Left colon (tissue), 2 donors: ENCODE measurements around the gene GPR32. TPM values are rescaled to one million over a fixed set of nuclear protein-coding genes. Genes with fewer than 3 reads are reported as not detected.
A peak's percentile ranks its signal among the peaks of the same experiment; 100 is the strongest.
"Not testable (repeated sequence)": the region's sequence is repeated elsewhere in the genome, so short reads cannot be mapped to it uniquely, and the experiment has no call there.

ENCODE experiments used
- ATAC-seq: fragments of 200-7000 bp; cut with Tn5 transposase; one replicate; pipeline ENCODE4 v1.9.1; 2020; ENCODE audit warnings: mild to moderate bottlenecking, moderate library complexity
- DNase-seq, 2 donors: peaks; one replicate each; pipeline ENCODE4 v3.0.0-alpha.2; 2020
- intact Hi-C, 2 donors: fragments of 100-400 bp; cut with DNase I in 1 of 2; cut with micrococcal nuclease in 1 of 2; formaldehyde crosslinking; loops; one replicate each; pipeline versions ENCODE4 v1.11.2 to v1.14.0; 2022; cut with DNase I, micrococcal nuclease
- total RNA-seq, 2 donors: library from RNA; stranded (reverse); fragmentation: NEBNext Ultra II Directional; extraction: Animal tissue kit (Norgen Biotek cat#: 25700); gene quantifications; one replicate each; pipeline ENCODE4 v1.2.1, GENCODE V29; 2021
- donor health status: DM: no; HTN: no; CAD: no.
- donor health status: DM: yes; HTN: yes; CAD: no.

GPR32 gene
- total RNA-seq, 2 donors from 2014 or later, result not detected

DNA sequence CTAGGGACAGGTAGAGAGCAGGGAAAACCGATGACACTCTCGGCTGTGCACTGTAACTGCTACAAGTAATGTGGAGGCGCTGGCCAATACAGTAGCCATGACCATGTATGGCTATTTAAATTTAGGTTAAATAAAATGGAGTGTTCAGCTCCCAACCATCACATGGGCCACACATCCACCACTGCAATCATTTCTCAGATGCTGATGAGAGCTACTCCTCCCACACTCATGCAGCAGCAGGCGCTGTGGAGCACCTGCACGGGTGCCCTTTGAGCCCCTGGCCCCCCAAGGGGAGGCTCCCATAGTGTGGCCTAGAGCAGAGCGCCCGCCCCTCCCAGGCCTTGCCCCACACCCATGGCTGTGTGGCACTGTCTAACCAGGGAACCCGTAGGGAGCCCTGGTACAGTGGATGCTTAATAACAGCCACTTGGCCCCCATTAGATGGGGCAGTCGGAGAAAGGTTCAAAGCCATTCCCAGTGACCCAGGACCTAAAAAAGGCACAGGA lies 25.9 kb downstream of the GPR32 start:
- intact Hi-C loops, result no loop called here
- DNase-seq (no peak), ATAC-seq (no peak)

DNA sequence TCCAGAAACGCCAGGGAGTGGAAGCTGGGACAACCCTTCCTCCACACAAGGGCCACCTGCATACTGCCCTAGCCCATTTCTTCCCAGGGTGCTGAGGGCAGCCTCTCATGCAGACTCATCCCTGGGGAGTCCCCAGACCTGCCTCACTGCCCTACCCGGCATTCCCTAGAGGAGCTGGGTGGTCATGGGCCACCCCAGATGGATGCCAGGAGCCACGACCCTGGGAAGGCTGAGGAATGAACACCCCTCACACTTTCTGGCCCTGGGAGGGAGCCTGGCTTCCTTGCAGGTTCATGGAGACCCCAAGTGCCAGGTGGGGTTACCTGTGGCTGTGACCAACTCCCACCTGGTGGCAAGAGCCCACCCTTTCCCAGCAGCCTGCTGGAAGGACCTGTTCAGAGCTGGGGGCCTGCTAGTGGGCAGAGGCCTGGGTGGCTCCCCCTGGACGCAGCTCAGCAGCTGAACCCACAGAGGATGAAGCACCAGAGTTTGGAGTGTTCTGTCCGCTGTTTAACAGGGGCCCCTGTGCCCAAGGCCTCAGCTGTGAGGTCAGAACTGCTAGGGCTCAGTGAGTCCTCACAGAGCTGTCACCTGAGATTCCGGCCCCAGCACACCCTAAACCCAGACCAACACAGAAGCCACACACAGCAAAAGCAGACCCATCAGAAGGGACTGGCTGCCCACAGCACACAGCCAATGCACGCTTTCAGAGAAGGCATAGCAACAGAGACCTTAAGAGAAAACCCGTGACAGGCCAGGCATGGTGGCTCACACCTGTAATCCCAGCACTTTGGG lies 26.6 kb downstream of the GPR32 start:
- ATAC-seq (no peak), DNase-seq (no peak)
- intact Hi-C loops, result no loop called here

DNA sequence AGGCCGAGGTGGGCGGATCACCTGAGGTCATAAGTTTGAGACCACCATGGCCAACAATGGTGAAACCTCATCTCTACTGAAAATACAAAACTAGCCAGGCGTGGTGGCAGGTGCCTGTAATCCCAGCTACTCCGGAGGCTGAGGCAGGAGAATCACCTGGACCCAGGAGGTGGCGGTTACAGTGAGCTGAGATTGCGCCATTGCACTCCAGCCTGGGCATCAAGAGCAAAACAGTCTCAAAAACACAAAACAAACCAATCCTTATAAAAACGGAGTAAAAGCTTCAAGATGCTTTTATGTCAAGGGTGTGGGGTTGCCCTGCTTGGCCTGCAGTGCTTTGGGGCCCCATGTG lies 27.1 kb downstream of the GPR32 start:
- intact Hi-C loops, result no loop called here
- ATAC-seq, result no peak
- no peak for DNase-seq

DNA sequence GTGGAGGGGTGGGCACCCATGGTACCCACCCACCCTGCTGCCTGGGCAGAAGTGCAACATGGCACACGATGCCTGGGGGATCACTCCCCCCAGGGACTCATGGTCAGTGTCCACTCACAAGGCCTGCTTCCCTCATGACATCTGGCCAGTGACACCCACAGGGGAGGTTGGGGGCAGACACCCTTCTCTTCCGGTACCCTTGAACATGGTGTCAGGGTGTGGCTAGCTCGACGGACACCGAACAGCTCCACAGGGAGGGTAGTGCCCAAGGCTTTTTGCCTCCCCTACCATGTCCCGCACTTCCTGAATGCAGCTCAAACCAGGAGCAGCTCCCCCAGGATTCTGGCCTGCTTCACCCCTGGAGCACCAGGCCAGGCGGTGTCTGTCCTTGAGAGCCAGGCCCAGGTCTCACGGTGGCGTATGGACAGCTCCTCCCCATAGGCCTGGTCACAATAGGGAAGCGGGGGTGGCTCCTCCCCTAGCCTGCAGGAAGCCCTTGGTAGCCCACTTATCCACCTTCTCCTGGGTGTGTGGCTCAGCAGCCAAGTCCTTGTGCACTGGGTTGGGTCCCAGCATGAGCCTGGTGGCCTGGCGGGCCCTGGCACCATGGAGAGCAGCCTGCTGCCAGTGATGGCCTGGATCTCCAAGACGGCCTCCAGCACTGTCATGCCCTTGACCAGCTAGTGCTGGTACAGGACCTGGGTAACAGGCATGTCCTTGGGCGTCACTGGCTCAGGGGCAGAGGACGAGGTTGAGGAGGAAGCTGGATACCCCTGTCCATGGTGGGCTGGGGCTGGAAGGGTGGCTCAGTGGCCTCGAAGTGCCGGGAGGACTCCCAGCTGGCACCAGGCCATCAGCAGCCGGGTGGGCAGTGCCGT lies 27.8 kb downstream of the GPR32 start:
- DNase-seq (no peak), ATAC-seq (no peak)
- intact Hi-C loops, result no loop called here

DNA sequence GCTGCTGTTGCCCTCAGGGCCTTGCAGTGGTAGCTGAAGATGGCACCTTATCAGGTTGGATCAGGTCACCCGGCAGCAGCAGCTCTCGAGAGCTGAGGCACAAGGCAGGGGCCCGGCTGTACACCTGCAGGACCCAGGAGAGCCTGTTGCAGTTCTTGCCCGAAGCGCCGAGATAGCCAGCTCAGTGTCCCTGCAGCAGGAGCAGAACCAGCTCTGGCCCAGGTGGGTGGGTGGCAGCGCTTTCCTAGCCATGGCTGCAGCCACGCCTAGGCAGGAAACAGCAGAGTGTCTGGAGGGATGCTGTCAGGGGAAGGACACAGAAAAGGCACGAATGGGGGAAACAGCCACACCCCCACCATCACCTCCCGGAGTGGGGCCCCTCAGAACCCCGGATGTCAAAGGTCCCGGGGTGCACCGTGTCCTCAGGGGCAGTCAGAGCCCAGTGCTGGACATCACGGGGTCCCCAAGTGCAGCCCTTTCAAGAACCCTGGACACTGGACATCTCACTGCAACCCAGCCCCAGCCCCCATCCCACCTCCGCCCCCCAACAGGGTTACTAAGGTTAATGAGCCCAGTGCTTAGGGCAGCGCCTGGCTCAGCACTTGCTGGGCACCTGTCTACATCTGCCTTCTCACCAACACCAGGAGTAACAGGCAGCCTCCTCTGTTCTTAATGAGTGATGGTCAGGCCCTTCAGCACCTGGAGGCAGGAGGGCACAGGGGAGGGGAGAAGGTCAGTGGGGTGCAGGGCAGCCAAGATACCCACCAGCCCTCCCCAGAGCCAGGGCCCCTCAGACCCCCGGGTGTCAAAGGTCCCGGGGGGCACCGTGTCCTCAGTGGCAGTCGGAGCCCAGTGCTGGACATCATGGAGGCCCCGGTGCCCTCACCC lies 28.6 kb downstream of the GPR32 start:
- ATAC-seq, result no peak
- intact Hi-C loops, result no loop called here
- no peak for DNase-seq

DNA sequence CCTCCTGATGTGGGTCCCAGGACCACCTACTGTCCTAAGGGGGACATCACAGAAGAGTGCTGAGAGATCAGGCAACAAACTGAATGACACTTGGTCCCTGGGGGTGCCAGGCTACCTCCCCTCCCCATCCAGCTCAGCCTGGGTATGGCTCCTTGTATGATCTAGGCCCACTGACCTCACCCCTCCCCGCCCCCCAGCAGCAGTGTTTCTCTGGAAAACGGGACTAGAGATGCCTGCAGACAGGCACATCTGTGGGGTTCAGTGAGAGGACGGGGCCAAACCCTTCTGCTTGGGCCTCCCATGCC lies 29.2 kb downstream of the GPR32 start:
- intact Hi-C loops, result no loop called here
- no peak for ATAC-seq
- DNase-seq, result no peak

DNA sequence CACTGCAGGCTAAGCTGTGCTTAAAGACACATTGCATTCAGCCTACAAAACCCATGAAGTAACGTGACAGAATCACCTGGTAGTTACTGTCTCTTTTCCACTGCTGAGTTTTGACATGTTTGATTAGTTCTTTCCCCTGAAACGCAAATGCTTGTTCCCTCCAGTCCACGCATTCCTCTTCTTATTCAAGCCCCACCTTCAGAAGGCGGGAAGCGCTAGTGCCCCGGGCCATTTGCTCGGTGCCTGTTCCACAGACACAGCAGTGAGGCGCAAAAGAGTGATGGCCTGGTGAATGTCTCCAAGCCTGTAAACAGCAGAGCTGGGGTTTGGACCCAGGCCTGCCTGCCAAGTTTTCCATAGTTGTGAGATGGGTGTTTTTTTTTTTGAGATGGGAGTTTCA lies 30.8 kb downstream of the GPR32 start:
- ATAC-seq (no peak), DNase-seq (no peak)
- intact Hi-C loops, result no loop called here

DNA sequence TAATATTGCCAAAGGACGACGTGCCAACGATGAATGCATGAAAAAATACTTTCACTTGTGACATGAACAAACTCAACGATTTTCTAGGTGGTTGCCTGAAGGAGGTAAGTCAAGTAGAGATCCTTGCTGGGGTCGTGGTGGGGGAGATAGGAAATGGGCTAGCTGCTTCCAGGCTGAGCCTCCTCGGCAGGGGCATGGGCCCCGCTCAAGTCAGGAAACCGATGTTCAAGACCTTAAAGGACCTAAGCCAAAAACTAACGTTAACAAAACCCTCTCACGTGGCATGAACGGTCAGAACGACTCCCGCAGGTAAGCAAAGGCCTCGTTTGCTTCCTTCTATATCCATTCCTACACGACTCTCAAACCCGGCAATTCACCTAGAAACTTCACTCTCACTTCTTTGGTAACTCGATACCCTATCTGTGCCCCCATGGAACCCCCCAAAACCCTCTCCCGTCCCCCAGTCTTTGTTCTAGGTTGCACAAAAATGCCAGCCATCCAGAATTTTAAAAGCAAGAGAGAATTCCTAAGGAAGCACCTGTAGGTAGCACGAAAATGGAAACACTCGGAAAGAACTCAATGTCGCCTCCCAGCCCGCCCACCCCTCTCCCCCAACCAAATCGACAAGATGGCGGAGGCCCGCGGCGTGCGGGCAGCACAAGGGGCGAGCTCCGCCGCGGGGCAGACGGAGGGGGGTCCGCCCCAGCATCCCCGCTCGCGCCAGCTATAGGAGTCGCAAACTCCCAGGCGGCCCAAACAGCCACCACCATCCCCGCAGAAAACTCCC lies 33.6 kb downstream of the GPR32 start:
- ATAC-seq (peak; percentile 17), DNase-seq (no peak)
- intact Hi-C loops, result no loop called here

DNA sequence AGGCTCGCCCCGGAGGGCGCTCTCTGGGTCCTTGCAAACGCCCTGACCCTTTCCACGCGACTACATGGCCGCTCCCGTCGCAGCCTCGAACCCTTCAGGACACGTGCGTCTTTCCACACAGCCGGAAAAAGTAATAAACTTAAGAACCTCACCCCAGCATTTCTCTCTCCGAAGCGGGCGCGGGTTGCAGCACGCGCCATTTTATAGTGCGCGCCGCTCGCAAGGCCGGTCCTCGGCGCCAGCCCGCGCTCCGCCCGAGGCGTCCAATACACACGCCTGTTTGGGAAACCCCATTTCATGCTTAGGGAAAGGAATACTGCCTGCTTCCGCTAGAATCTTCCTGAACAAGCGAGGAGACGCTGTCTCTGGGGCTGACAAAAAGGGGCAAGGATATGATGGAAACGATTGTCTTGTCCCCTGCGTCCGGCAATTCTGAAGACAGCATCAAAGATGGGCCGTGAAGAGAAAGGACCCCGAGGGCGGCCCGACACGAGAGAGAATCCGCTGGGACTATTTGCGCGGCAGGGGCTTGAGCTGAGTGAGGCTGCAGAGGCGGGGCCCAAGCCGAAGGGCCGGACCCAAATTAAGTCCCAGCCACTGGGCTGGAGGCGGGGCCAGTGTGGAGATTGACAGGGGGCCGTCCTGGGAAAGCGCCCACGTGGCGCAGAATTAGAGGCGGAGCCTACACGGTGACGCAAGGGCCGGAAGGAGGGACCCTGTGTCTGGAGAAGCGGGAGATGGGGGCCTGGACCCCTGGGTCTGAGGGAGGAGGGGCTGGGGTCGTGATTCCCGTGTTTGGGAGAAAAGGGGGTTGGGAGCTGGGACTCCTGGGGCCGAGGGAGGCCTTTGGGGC lies 34.4 kb downstream of the GPR32 start:
- peak; percentile 99 for DNase-seq
- intact Hi-C loops, result no loop called here
- peak; percentile 96 for ATAC-seq

DNA sequence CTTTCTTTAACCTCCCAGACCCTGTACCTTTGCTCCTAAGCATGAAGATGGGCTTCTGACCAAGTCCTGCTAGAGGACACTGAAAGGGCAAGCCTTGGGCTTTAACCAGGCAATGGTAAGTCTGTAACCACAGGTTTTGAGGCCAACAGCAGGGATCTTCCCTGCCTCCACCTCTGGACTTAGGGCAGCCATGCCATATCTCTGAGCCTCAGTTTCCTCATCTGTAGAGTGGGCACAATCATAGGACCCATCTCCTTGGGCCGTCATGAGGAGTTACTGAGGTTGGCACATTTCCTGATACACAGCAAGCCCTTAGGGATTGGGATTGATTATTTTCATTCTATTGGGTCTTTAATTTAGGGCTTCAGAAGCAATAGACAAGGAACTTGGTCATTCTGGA lies 38.6 kb downstream of the GPR32 start:
- ATAC-seq, result no peak
- intact Hi-C loops, result no loop called here
- no peak for DNase-seq

DNA sequence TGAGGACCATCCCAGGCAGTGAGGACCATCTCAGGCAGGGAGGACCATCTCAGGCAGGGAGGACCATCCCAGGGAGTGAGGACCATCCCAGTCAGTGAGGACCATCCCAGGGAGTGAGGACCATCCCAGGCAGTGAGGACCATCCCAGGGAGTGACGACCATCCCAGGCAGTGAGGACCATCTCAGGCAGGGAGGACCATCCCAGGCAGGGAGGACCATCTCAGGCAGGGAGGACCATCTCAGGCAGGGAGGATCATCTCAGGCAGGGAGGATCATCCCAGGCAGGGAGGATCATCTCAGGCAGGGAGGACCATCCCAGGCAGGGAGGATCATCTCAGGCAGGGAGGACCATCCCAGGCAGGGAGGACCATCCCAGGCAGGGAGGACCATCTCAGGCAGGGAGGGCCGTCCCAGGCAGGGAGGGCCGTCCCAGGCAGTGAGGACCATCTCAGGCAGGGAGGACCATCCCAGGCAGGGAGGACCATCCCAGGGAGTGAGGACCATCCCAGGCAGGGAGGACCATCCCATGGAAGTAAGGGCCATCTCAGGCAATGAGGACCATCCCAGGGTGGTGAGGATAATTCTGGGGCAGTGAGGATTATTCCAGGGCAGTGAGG lies 41.5 kb downstream of the GPR32 start:
- DNase-seq, intact Hi-C loops, ATAC-seq: not testable (repeated sequence)

DNA sequence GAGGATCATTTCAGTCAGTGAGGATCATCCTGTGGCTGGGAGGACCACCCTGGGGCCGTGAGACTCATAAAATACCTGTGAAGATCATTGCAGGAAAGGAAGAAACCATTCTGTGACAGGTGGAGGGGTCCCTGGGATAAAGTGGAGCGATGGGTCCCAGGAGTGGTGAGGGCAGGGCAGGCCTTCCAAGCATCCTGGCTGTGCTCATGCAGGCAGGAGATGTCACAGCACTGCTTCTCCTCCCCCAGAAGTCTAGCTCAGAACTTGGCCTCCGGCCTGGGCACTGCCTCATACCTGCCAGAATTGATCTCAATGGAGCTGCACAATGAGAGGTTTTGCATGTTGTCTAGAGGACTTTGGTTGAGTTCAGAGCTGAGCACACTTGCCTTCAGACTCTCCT lies 42.2 kb downstream of the GPR32 start:
- intact Hi-C loops, result no loop called here
- no peak for DNase-seq
- no peak for ATAC-seq

DNA sequence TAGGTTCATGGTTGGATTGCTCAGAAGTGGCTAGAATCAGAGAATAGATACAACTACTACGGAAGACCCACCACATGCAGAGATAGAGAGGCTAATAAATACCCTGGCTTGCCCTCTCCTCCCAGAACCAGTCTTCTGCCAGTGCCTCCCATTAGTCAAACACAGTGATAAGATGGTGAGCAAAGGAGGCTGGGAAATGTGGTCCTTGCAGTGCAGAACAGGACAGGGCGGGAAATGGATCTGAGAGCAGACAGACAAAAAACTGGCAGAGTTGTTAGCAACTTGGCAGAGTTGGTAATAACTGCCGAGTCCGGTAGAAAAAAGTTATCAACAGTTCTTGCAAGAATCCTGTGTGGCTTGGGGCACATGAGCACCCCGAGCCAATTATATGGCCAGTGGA lies 44.6 kb downstream of the GPR32 start:
- no peak for DNase-seq
- intact Hi-C loops, result no loop called here
- ATAC-seq, result no peak

DNA sequence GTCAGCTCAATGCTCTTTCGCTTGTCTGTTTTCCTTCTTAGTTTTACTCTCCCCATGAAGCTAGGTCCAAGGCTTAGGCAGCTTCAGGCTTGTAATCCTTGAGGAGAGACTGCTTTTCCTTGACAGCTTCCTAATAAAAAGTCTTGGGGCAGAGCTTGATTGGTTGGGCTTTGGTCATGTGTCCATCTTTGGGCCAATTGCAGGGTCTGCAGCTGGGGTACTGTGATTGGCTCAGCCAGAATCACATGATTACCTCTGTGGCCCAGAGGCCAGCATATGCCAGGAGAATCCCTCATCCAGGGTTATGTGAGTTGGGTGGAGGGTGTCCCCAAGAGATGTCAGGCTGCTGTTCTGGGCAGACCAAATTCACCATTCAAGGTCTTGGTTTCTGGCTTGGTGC lies 45.2 kb downstream of the GPR32 start:
- no peak for ATAC-seq

DNA sequence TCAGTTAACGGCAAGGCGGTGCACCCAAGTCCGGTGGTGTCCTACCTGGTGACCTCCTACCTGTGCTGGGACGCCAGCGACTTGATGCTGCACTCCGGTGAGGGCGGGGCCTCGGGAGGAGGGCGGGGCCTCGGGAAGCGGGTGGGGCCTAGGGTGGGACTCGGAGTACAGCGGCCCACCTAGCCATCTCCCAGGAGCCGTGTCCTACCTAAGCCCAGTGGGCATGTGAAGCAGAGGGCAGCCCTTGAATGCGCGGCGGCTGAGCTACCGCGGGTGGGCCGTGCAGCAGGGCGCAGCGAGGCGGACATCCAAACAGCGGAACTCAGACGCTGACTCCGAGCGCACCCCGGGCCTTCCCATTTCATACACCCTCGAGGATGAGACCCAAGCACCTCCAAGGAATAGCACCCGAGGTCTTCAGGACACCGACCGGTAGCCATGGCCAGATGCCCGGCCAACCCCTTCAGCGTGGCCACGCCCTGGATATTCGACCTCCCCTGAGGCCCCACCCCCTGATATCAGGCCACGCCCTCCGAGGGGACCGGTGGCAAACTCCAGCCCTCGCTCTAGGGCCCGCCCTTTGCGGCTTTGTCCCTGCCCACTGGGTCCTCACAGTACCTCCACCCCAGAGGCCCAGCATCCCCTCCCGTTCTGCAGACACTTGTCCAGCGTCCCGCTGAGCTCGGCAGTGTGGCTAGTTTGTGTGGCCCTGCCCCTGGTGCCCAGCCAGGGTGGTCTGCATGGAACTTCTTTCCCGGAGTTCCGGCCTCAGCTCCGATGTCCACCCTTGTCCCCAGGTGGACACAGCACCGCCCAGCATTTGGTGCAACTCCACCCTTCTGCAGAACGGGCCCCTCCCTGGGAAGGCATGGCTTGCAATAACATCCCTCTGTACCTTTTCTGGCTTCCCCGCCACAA lies 47.9 kb downstream of the GPR32 start:
- ATAC-seq (peak; percentile 69), DNase-seq (peak; percentile 88 to 90)

More for the DNA sequence above, 45.2 kb downstream of the GPR32 start:
- intact Hi-C loops, result no loop called here
- DNase-seq, result no peak

DNA sequence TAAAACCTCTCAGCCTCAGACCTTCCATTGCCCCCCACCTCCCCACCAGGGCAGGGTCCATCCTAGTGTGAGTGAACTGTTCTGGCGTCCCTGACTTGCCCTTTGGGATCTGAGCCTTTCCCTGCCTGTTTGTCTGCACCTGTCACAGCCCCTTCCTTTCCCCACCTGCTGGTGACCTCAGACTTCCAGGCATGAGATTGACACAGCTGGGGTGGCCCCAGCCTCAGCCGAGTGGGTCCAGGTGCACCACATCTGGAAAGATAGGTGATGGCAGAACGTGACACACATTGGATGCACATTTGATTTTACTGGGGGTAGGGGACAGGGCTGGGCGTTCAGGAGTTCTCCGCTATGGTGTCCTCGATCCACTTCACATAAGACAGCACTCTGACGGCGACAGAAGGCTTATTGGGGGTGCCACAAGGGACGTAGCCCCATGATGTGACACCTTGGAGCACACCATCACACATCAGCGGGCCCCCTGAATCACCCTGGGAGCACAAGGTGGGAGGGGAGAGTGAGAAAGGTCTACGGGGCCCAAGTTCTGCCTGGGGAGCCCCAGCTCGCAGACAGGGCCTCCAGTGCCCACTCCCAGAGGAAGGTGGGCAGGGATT lies 48.7 kb downstream of the GPR32 start:
- ATAC-seq, result no peak
- DNase-seq, result no peak
- intact Hi-C loops, result no loop called here

More for the DNA sequence above, 47.9 kb downstream of the GPR32 start:
- intact Hi-C loops, result no loop called here
